ENCODE measurements around the gene TRIM54.
"Not testable (repeated sequence)": the region's sequence is repeated elsewhere in the genome, so short reads cannot be mapped to it uniquely, and the experiment has no call there.

Gene TRIM54

DNA sequence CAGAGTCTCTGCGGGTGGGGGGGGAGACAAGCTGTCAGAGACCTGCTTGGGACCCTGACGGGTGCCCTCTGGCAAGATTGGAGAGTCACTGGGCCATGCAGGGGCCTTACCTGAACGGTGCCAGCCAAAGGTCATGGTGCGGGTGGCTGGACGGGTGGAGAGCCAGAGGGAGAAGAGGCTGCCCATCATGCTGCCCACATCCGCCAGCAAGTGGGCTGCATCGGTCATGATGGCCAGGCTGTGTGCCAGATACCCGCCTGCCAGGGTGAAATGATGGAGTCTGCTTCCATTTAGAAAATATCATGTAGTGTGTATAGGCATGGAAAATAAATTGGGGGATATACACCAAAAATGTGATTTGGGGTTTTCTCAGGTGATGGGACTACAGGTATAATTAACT is 24.2 kb upstream of the TRIM54 start:
- no peak for DNase-seq (ENCODE audit: low spot score)

- no peak for DNase-seq (ENCODE audit: low spot score)
These were observed 20.8 kb upstream of the TRIM54 start for GRCh38 chr2:27261241-27261925.

DNA sequence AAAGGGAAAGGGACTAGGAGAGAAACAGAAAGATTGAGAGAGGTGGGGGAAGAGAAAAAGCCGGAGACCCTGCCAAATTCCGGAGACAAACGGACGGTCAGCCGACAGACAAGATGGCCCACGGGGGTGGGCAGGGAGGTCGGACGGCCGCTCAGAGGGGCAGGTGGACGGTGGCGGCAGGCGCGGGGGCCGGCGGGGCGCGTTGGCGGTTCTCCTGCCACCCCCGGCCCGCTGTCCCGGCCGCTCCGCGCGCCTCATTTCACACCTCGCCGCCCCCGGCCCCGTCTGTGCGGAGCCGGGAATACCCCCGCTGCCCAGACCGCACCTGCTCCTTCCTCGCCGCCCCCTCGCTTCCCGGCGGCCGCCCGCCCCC is 20.3 kb upstream of the TRIM54 start:
- no peak for DNase-seq (ENCODE audit: low spot score)

GRCh38 chr2:27262379-27263286 is 19.6 kb upstream of the TRIM54 start, which contains the start of gene SLC30A3:
SLC30A3 (minus strand) TSS chr2:27263047; CDS start chr2:27262906, 141 bp downstream.
- DNase-seq (ENCODE audit: low spot score), result peak; percentile 92

- DNase-seq (ENCODE audit: low spot score), result no peak
These were observed 18.7 kb upstream of the TRIM54 start for GRCh38 chr2:27263287-27264252.

DNA sequence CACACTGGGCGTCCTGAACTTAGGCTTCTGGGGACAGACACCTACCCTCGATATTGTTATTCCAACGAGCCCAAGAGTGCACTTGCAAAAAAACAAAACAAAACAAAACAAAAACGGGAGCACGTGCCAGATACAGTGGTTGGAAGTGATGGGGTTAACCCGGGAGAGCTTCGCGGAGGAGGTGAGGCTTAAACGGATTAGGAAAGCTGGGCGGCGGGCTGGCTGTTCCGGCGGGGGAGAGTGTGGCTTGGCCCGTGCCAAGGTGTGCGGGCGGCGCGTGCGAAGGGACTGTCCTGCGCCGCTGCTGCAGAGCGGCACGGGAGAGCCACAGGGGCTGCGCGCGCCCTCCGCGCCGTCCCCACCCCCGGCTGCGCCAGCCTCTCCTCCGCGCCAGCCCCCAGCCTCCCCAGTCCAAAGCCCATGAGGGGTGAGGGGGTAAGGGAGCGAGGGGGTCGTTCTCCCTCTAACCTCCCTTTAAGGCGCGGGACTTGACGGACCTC is 17.9 kb upstream of the TRIM54 start:
- no peak for DNase-seq (ENCODE audit: low spot score)

DNA sequence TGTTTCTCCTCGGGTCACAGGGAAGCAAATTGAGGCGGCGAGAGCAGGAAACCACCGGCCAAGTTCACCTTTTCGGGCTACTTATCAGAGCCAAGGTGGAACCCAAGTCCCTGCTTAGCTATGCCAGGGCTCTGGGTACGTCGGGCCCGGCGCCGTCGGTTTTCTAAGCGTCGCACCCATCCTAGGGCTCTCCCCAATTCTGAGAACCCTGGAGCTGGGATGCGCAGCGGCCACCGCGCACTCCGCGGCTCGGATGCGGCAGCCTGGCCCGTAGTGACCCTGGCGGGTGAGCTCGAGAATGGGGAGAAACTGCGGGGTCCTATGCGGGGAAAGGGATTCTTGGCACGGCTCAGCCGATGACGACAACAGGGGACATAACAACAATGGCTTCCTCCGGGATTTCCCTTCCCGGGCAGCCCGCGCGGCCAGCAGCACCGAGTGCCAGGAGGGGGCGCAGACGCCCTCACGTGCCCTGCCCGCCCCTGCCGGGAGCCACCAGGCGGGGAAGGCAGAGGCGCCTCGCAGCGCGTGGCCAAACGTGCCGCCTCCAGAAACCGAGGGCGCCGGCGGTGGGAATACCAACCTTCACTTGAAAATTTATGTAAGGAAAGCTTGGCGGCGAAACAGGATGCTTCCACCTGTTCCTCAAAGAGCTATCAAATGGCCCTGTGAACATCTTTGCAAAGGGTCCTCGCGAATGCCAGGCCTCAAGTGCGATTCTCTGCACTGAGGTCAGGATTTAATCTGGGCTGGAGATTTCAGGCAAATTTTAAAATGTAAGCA is 17.3 kb upstream of the TRIM54 start:
- DNase-seq (ENCODE audit: low spot score), result peak; percentile 74

- DNase-seq (ENCODE audit: low spot score), result no peak
These were observed 16.7 kb upstream of the TRIM54 start for GRCh38 chr2:27265536-27265870.

DNA sequence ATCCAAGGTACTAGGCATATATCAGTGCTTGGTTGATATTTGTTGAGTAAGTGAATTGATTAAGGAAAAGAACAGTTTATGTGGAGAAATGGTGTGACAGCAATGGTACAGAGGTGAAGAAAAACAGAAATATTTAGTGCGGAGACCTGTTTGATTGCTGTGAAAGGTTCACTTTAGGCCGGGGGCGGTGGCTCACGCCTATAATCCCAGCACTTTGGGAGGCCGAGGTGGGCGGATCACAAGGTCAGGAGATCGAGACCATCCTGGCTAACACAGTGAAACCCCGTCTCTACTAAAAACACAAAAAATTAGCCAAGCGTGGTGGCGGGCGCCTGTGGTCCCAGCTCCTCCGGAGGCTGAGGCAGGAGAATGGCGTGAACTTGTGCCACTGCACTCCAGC is 13.9 kb upstream of the TRIM54 start:
- not testable (repeated sequence) for DNase-seq (ENCODE audit: low spot score)

GRCh38 chr2:27270131-27270530 is 12.1 kb upstream of the TRIM54 start:
- no peak for DNase-seq (ENCODE audit: low spot score)

DNA sequence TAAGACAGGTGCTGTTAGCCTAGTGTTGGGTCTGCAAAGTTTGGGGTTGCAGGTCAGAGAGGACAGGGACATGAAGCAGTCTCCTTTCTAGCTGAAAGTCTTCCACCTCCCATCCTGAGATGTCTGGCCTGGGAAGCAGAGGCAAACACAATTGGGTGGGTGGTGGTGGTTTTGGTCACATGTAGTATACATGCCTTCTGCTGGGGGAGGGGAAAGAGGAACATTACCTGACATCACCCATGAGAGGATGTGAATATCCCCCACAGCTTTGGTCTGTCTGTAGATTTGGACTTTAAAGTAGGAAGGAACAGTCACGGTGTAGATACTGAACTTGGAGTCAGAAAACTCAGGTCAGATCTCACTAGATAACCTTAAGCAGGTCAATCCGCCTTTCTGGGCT is 11.6 kb upstream of the TRIM54 start:
- no peak for DNase-seq (ENCODE audit: low spot score)

DNA sequence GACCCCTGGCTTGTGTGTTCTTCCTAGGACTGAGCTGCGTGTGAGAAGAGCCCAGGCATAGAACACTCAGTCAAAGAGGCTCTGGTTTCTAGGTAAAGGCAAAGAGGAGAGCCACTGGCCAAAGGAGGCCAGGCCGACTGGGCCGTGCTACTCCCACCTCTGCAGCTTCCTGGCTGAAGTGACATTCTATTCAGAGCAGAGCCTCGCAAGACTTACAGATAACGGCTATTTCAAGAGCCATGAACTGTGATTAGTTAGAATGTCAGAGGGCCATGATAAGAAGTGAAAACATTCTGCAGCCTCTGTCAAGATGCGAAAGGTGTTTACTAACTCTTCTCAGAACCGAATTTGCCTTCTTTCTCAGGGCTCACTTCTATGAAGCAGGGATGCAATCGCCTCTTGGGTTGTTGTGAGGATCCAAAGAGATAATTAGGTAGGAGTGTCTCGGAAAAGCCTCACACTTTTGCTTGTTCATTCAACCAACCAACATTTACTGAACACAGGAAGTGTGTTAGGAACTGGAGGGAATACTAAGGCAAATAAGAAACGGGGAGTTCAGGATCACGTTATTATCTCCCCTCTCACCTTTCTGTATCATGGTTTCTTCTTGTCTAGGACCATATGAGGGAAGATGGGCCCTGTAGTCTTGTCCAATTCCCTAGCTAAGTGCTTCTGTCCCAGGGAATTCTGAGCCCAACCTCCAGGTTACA is 10.4 kb upstream of the TRIM54 start:
- DNase-seq (ENCODE audit: low spot score), result no peak

DNA sequence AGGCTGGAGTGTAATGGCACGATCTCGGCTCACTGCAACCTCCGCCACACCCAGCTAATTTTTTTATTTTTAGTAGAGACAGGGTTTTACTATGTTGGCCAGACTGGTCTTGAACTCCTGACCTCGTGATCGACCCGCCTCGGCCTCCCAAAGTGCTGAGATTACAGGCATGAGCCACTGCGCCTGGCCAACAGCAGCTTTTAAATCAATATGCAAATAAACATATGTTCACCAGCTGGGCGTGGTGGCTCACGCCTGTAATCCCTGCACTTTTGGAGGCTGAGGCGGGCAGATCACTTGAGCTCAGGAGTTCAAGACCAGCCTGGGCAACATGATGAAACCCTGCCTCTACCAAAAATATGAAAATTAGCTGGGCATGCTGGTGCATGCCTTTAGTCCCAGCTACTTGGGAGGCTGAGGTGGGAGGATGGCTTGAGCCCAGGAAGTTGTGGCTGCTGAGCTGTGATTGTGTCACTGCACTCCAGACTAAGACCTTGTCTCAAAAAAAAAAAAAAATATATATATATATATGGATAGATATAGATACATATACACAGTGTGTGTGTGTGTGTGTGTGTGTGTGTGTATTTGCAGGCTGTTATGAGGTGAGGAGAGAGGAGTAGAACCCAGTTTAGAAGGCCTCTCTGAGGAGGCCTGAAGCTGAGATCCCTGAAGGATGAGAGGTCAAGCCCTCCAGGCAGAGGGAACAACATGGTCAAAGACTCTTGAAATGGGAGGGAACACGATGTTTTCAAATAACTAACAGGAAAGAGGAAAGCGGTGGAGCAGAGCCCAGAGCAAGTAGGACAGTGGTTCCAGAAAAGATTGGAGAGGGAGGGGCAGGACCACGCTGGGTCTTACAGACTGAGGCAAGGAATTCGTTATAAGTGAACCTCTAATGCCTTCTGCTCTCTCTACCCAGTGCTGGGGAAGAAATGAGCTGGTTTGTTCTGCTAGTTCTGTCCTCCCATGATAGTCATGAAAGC is 9.4 kb upstream of the TRIM54 start:
- DNase-seq (ENCODE audit: low spot score), result not testable (repeated sequence)

- no peak for DNase-seq (ENCODE audit: low spot score)
These were observed 6.7 kb upstream of the TRIM54 start, which contains the start of gene DNAJC5G for GRCh38 chr2:27275211-27276150. DNAJC5G (plus strand) TSS chr2:27275433; CDS start chr2:27276729, 1,296 bp downstream.

GRCh38 chr2:27278010-27278409 is 4.2 kb upstream of the TRIM54 start:
- DNase-seq (ENCODE audit: low spot score), result no peak

- DNase-seq (ENCODE audit: low spot score), result no peak
These were observed 1.4 kb upstream of the TRIM54 start for GRCh38 chr2:27280826-27281225.

- no peak for DNase-seq (ENCODE audit: low spot score)
These were observed 787 bp upstream of the TRIM54 start for GRCh38 chr2:27281442-27281841.

GRCh38 chr2:27282892-27283291 is 663 bp downstream of the TRIM54 start:
- DNase-seq (ENCODE audit: low spot score), result no peak
